Naive thymus-derived CD8-positive, alpha-beta T cell (primary cell): ENCODE data around the gene PDHA1. TPM values are rescaled to one million over a fixed set of nuclear protein-coding genes. Genes with fewer than 3 reads are reported as not detected.

Source experiments
- ATAC-seq, 2 donors: fragments of 150-1000 bp; cut with Tn5 transposase in 1 of 2; sonication (Bioruptor Pico), chemical (Tn5 transposase) in 1 of 2; 1 replicate in 1 of 2; 2 replicates in 1 of 2; pipeline ENCODE4 v1.10.0; 2021; ENCODE audit warnings: mild to moderate bottlenecking in 2 of 2, moderate library complexity in 2 of 2
- POLR2A ChIA-PET: fragments of 350-600 bp; sonication (Branson Sonifier 250); formaldehyde crosslinking; loops from one replicate; lab custom pipeline; 2021; ENCODE audit warnings: antibody characterized with exemption; lab: Charles Lee
- DNase-seq, 10 donors: peaks; one replicate each; pipeline versions ENCODE4 v3.0.0 to v3.0.0-alpha.2; 2020 to 2022
- H3K27ac Mint-ChIP-seq, 10 donors: one replicate each; pipeline ENCODE4 v1.8.0; 2020 to 2022; ENCODE audit warnings: mild to moderate bottlenecking in 10 of 10, mixed read lengths in 10 of 10, moderate library complexity in 4 of 10, inconsistent platforms in 1 of 10
- H3K27me3 Mint-ChIP-seq, 5 donors: one replicate each; pipeline ENCODE4 v1.8.0; 2021 to 2022; ENCODE audit warnings: mixed read lengths in 5 of 5
- H3K36me3 Mint-ChIP-seq, 3 donors: one replicate each; pipeline ENCODE4 v1.8.0; 2020 to 2022; ENCODE audit warnings: mixed read lengths in 3 of 3, mild to moderate bottlenecking in 2 of 3, inconsistent platforms in 1 of 3
- H3K4me1 Mint-ChIP-seq, 4 donors: one replicate each; pipeline ENCODE4 v1.8.0; 2021 to 2022; ENCODE audit warnings: mixed read lengths in 4 of 4
- H3K4me3 Mint-ChIP-seq, 10 donors: one replicate each; pipeline ENCODE4 v1.8.0; 2020 to 2022; ENCODE audit warnings: mild to moderate bottlenecking in 10 of 10, mixed read lengths in 10 of 10, moderate library complexity in 6 of 10, inconsistent platforms in 1 of 10
- H3K9me3 Mint-ChIP-seq, 9 donors: one replicate each; pipeline ENCODE4 v1.8.0; 2020 to 2022; ENCODE audit warnings: mixed read lengths in 9 of 9, mild to moderate bottlenecking in 3 of 9, inconsistent platforms in 1 of 9, moderate library complexity in 1 of 9
- polyA plus RNA-seq, 3 donors: library from polyadenylated mRNA; unstranded; fragments of 300-500 nt; fragmentation: Illumina TruSeq; gene quantifications; one replicate each; pipeline ENCODE4 v1.2.3, GENCODE V29; 2021
- total RNA-seq, 8 experiments: library from RNA in 2 of 8; stranded (reverse) in 2 of 8; gene quantifications; one replicate each; pipeline ENCODE4 v1.2.3 and lab custom pipeline; 2021 to 2026

Gene PDHA1
- total and polyA plus RNA-seq, 5 experiments from 2014 or later, result 79.5 to 130 (median 85.4) TPM

DNA sequence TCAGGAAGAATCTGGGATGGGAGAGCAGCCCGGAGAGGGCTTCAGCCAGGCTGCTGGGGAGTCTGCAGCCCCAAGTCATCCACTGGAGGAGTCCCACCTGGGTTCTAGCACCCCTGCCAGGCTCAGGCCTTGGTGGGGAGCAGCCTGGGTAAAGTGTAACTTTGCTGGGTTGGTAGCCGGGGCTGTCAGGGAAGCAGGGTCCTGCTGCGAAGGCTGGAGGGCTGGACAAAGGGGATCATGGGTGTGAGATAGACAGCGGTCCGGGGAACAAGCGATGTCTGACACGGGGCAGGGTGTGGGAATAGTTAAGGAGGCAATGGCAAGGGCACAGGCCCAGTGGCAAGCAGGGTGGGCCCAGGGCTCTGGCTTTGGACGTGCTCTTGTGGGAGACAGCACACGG lies 37.6 kb downstream of the PDHA1 start:
- Mint-ChIP-seq H3K27me3 (peaks cover 2 to 12% (median 5%) of the 10 kb centered on the region in 5 donors), H3K4me3 (no peak overlapping the region), H3K4me1 (no peaks in the 10 kb centered on the region), H3K27ac (no peak overlapping the region), H3K36me3 (no peaks in the 10 kb centered on the region), H3K9me3 (peaks cover 0 to 13% (median 0%) of the 10 kb centered on the region in 9 donors)
- ATAC-seq (no peak), DNase-seq (no peak)
- POLR2A ChIA-PET, result interaction anchor here (0.7 kb wide), 1 partner anchor 119 kb away, joined by 7 read pairs; no protein-coding TSS in a partner anchor

DNA sequence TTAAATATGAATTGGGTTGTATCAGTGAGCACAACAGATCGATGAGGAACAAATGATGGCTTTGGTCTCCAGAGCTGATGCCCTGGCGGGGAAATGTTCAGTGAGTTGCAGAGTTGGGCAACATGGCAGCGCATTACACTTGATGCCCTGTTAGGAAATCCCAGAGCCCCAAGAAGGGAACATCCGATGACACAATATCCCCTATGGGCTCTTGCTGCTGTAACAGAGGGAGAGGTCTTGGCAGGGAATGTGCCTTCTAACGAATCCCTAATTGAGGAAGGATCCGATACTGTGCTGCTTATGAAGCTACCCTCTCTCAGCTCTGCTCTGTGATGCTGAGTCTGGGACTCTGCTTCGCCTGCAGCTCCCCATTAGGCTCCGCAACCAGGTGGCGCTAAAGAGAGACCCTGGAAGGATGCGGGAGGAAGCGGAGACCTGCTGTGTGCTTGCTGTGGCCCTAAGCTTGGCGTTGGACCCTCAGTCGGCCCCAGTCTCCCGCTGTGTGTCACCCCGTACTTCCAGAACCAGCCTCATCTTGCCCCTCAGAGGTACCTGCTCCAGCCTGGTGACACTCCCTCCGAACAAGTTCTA lies 38.9 kb downstream of the PDHA1 start:
- POLR2A ChIA-PET, result no interaction called here
- no peak overlapping the region for H3K27ac Mint-ChIP-seq
- H3K36me3 Mint-ChIP-seq, result no peaks in the 10 kb centered on the region
- no peak overlapping the region for H3K4me3 Mint-ChIP-seq
- H3K9me3 Mint-ChIP-seq, result peaks cover 0 to 13% (median 0%) of the 10 kb centered on the region in 9 donors
- no peaks in the 10 kb centered on the region for H3K4me1 Mint-ChIP-seq
- H3K27me3 Mint-ChIP-seq, result peaks cover 2 to 12% (median 5%) of the 10 kb centered on the region in 5 donors
- DNase-seq (peak; percentile 9 to 66 (median 29)), ATAC-seq (peak; percentile 72 to 73)

DNA sequence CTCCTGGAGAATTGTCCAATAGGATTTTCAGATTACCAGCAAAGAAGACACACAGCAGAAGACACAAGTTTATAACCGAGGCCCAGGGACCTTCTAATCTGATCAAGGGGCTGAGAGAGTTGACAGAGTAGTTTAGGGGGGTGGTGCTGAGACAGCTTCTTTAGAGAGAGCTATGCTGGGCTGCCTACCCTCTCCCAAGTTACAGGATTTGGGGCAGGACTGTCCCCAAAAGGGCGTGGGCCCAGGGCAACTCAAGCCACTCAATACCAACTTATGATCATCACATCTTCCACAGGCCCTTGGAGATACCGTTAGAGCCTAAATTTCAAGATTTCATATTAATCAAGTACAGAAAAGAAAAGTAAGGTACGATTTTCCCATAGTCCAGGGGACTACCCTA lies 43.0 kb downstream of the PDHA1 start:
- H3K27ac Mint-ChIP-seq, result no peak overlapping the region
- POLR2A ChIA-PET, result no interaction called here
- H3K9me3 Mint-ChIP-seq, result peaks cover 0 to 6% (median 0%) of the 10 kb centered on the region in 9 donors
- ATAC-seq (no peak), DNase-seq (no peak)
- no peaks in the 10 kb centered on the region for H3K4me1 Mint-ChIP-seq
- no peaks in the 10 kb centered on the region for H3K36me3 Mint-ChIP-seq
- H3K27me3 Mint-ChIP-seq, result peaks cover 0 to 2% (median 2%) of the 10 kb centered on the region in 5 donors
- no peak overlapping the region for H3K4me3 Mint-ChIP-seq

DNA sequence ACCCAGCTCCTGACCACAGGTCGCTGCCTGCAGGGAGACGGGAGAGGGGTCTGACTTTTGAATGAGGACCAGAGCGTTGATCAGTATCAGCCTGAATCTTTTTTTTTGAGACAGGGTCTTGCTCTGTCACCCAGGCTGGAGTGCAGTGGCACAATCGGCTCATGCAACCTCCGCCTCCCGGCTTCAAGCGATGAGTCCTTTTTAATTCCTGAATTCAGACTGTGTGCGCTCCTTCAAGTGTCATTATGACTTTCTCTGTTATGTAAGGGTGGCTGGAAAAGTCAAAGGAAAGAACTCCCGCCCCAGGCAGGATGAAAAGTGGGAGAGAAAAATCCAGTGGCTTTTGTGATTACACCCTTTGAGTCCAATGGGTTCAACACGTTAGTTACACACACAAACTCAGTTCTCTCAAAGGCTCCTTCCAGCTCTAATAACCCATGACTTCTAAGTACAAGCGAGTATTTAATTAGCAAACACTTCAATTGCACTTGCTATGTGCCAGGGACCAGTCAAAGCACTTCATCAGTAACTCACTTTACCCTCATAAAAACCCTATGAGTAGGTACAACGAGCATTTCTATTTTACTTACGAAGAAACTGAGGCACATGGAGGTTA lies 44.4 kb downstream of the PDHA1 start:
- ATAC-seq, result no peak
- Mint-ChIP-seq H3K27me3 (peaks cover 0 to 2% (median 2%) of the 10 kb centered on the region in 5 donors), H3K4me1 (no peaks in the 10 kb centered on the region), H3K27ac (no peak overlapping the region), H3K9me3 (peaks cover 0 to 6% (median 0%) of the 10 kb centered on the region in 9 donors), H3K36me3 (no peaks in the 10 kb centered on the region), H3K4me3 (no peak overlapping the region)
- DNase-seq, result no peak
- POLR2A ChIA-PET, result no interaction called here

DNA sequence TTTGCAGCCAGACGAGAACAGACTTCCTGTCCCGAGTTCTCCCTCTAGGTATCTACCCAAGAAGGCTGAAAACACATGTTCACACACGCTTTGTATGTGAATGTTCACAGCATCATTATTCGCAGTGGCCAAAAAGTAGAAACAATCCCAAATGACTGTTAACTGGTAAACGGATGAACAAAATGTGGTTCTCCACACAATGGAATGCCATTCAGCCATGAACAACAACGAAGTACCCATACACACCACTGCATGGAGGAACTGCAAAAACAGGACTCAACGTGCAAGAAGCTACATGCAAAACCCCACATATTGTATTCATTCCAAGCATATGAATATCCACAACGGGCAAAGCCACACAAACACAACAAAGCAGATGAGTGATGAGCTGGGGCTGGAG lies 45.0 kb downstream of the PDHA1 start:
- Mint-ChIP-seq H3K4me1 (no peaks in the 10 kb centered on the region), H3K4me3 (no peak overlapping the region), H3K27ac (no peak overlapping the region), H3K27me3 (peaks cover 0 to 2% (median 2%) of the 10 kb centered on the region in 5 donors), H3K36me3 (no peaks in the 10 kb centered on the region), H3K9me3 (peaks cover 0 to 6% (median 0%) of the 10 kb centered on the region in 9 donors)
- POLR2A ChIA-PET, result no interaction called here
- ATAC-seq, result no peak
- DNase-seq, result no peak

DNA sequence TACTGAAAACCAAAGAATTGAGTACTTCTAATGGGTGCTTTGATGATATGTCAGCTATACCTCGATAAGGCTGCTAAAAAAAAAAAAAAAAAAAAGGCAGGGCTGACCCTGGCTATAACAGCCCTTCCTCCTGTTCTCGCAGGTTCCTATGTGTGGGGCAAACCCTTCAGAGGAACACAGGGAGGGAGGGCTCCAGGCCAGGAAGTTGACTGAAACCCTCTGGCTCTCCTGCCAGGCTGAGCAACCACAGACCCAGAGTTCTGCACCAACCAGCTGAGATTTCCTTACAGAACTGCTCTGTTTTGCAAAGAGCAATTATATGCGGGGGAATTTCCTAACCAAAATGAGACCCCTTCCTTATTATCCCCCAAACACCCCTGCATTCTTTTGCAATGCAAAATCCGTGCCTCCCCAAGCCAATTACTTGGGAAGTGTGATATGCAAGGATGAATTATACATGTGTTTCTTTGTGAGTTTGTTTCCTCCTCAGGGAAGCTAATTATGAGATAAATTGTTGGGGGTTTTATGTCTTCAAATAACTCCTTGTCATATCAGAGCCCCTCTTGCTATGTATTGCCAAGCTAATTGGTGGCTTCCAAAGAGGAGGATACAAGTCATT lies 45.6 kb downstream of the PDHA1 start:
- H3K36me3 Mint-ChIP-seq, result no peaks in the 10 kb centered on the region

DNA sequence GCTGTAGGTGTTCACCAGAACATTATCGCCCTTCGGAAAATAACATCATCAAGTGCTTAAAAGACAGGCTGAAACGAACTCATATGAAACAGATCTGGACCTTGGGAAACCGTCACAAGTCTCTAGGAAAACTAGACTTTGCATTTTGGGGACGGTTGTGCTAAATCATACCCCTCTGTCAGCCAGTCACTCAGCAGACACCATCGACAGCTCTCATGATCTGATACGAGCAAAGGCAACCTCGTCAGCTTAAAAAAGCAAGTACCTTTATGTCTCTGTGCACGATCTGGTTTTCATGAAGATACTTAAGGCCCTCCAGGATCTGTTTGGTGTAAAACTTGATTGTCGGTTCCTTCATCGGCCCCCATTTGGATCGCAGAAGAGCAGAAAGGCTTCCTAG lies 48.4 kb downstream of the PDHA1 start:
- no peak overlapping the region for H3K4me3 Mint-ChIP-seq

More for the DNA sequence above, 45.6 kb downstream of the PDHA1 start:
- DNase-seq (no peak), ATAC-seq (no peak)
- Mint-ChIP-seq H3K27me3 (no peaks in the 10 kb centered on the region), H3K27ac (no peak overlapping the region), H3K4me3 (no peak overlapping the region), H3K9me3 (peaks cover 0 to 4% (median 0%) of the 10 kb centered on the region in 9 donors), H3K4me1 (no peaks in the 10 kb centered on the region)
- POLR2A ChIA-PET, result no interaction called here

DNA sequence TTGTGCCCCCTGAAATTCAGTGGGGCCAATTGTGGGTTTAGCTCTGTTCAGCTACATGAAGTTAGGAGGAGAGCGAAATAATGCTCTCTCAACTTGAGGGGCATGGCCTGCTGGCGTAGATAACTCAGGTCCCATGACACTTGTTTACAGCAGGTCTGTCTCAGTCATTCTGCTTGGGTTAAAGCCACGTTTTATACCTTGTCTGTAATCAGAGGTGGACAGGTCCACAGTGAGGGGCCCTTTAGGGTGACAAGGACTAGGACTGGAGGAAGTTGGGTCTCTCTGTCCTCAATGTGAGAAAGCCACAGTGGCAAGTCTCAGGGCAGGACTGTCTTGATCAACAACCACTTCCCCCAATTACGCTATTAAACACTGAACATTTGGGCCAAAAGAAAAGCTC lies 49.0 kb downstream of the PDHA1 start:
- DNase-seq (no peak), ATAC-seq (no peak)
- H3K27ac Mint-ChIP-seq, result no peak overlapping the region
- H3K36me3 Mint-ChIP-seq, result no peaks in the 10 kb centered on the region
- POLR2A ChIA-PET, result no interaction called here
- H3K4me1 Mint-ChIP-seq, result no peaks in the 10 kb centered on the region
- H3K27me3 Mint-ChIP-seq, result peaks cover 0 to 7% (median 0%) of the 10 kb centered on the region in 5 donors
- H3K4me3 Mint-ChIP-seq, result no peak overlapping the region
- peaks cover 0 to under 1% (median 0%) of the 10 kb centered on the region in 9 donors for H3K9me3 Mint-ChIP-seq

More for the DNA sequence above, 48.4 kb downstream of the PDHA1 start:
- no peak overlapping the region for H3K27ac Mint-ChIP-seq
- H3K36me3 Mint-ChIP-seq, result no peaks in the 10 kb centered on the region
- no peak for DNase-seq
- H3K4me1 Mint-ChIP-seq, result no peaks in the 10 kb centered on the region
- H3K9me3 Mint-ChIP-seq, result peaks cover 0 to 4% (median 0%) of the 10 kb centered on the region in 9 donors
- ATAC-seq, result no peak
- POLR2A ChIA-PET, result no interaction called here
- peaks cover 0 to 7% (median 0%) of the 10 kb centered on the region in 5 donors for H3K27me3 Mint-ChIP-seq

DNA sequence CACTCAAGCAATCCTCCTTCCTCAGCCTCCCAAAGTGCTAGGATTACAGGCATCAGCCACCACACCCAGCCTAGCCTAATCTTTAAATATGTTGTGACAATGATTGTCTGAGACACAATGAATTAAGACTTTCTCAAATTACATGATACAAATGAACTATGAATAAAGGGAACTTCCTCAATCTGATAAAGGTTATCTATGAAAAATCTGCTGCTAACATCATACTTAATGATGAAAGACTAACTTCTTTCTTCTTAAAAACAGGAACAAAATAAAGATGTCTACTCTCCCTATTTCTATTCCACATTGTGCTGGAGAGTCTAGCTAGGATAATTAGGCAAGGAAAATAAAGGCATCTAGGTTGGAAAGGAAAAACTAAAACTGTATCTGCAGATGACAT lies 60.0 kb downstream of the PDHA1 start:
- no peak for ATAC-seq
- Mint-ChIP-seq H3K9me3 (no peaks in the 10 kb centered on the region), H3K27me3 (peaks cover 0 to 8% (median 1%) of the 10 kb centered on the region in 5 donors), H3K36me3 (no peaks in the 10 kb centered on the region), H3K27ac (no peak overlapping the region), H3K4me3 (no peak overlapping the region), H3K4me1 (no peaks in the 10 kb centered on the region)
- no peak for DNase-seq
- POLR2A ChIA-PET, result no interaction called here

DNA sequence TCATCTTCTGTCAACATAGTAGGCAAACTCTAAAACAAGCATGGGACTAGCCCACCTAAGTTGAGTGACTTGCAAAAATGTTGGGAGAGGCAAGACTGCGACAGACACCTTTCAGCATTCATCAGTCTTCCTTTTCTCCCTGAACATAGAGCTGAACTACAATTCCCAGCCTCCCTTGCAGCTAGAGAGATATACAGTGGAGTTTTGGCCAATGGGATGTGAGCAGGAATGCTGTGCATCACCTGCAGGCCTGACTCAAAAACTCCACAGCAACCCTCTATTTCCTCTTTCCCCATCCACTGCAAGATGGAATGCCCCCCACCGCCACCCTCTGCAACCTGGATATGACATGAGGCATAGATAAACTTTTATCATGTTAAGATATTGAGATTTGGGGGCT lies 66.5 kb downstream of the PDHA1 start:
- H3K4me1 Mint-ChIP-seq, result no peaks in the 10 kb centered on the region

More for the DNA sequence above, 66.5 kb downstream of the PDHA1 start:
- Mint-ChIP-seq H3K27me3 (peaks cover 5 to 19% (median 11%) of the 10 kb centered on the region in 5 donors), H3K9me3 (peaks cover 0 to 9% (median 2%) of the 10 kb centered on the region in 9 donors), H3K4me3 (no peak overlapping the region), H3K36me3 (peaks cover 0 to 6% (median 0%) of the 10 kb centered on the region in 3 donors), H3K27ac (no peak overlapping the region)
- POLR2A ChIA-PET, result no interaction called here
- ATAC-seq (no peak), DNase-seq (no peak)

Other genes with a start within 250 kb of the PDHA1 start
- not detected for gene ADGRG2, start 221.5 kb upstream of the PDHA1 start, total RNA-seq
- not detected for gene ADGRG2, start 221.5 kb upstream of the PDHA1 start, polyA plus RNA-seq
- under 1 TPM in 1 of 2 experiments, not detected in 1; 0.22 TPM for gene MAP3K15, start 171.6 kb downstream of the PDHA1 start, total RNA-seq
- not detected for gene MAP3K15, start 171.6 kb downstream of the PDHA1 start, polyA plus RNA-seq